Activated T-helper 2 cell treated with anti-CD3 and anti-CD28 coated beads, Interferon-gamma antibody, Interleukin-2, Interleukin-4, amounts not matched to agents 10 μg/mL and 5 μg/mL and 100 μg/mL, durations not matched to agents 14 hours and 24 hours and 36 hours (primary cell): ENCODE results near the gene DCTN5. TPM values are rescaled to one million over a fixed set of nuclear protein-coding genes. Genes with fewer than 3 reads are reported as not detected.

ENCODE experiments used
- total RNA-seq: library from RNA; stranded (reverse); gene quantifications from 2 replicates; pipeline ENCODE4 v1.2.3, GENCODE V29; 2022

The DCTN5 gene
- total RNA-seq, 1 donor from 2014 or later = 88.4 TPM

Other genes with a start within 250 kb of the DCTN5 start
- gene COG7, start 188.3 kb upstream of the DCTN5 start, total RNA-seq = 23.8 and 24.2 TPM in 2 replicates
- 108 and 110 TPM in 2 replicates for gene GGA2, start 131.0 kb upstream of the DCTN5 start, total RNA-seq
- 25.3 and 26.6 TPM in 2 replicates for gene EARS2, start 84.1 kb upstream of the DCTN5 start, total RNA-seq
- gene UBFD1, start 83.7 kb upstream of the DCTN5 start, total RNA-seq = 57.7 and 62.5 TPM in 2 replicates
- 132 and 142 TPM in 2 replicates for gene NDUFAB1, start 45.1 kb upstream of the DCTN5 start, total RNA-seq
- 25.6 and 30.8 TPM in 2 replicates for gene PALB2, start 156 bp upstream of the DCTN5 start, total RNA-seq
- 71.6 and 75.3 TPM in 2 replicates for gene PLK1, start 37.4 kb downstream of the DCTN5 start, total RNA-seq
- not detected in 2 replicates for gene ERN2, start 71.8 kb downstream of the DCTN5 start, total RNA-seq
- not detected in 2 replicates for gene CHP2, start 113.6 kb downstream of the DCTN5 start, total RNA-seq
- 69.0 and 69.5 TPM in 2 replicates for gene PRKCB, start 194.5 kb downstream of the DCTN5 start, total RNA-seq